DOHH2 (cell line): Measurements from ENCODE around the gene TMEM87B.

Source experiments
- H3F3A ChIP-seq: fragments of 200-600 bp; sonication (generic), shearing (Covaris generic); 2 replicates; pipeline ENCODE4 v1.6.0; 2016; ENCODE audit warnings: antibody characterized with exemption, mild to moderate bottlenecking; ENCODE audit not compliant: control insufficient read depth, insufficient read depth
- H3K27ac ChIP-seq: fragments of 200-600 bp; sonication (generic); 2 replicates; pipeline ENCODE4 v1.5.1; 2014; ENCODE audit warnings: low read depth, mild to moderate bottlenecking, low read length, moderate library complexity
- H3K27me3 ChIP-seq: fragments of 200-600 bp; sonication (generic); 2 replicates; pipeline ENCODE4 v1.6.1; 2014; ENCODE audit warnings: mild to moderate bottlenecking, low read length, mixed read lengths; ENCODE audit not compliant: control insufficient read depth
- H3K36me3 ChIP-seq: fragments of 200-600 bp; sonication (generic); 2 replicates; pipeline ENCODE4 v1.6.1; 2014; ENCODE audit warnings: mild to moderate bottlenecking, low read length, moderate library complexity, mixed read lengths; ENCODE audit not compliant: control insufficient read depth
- H3K4me1 ChIP-seq: fragments of 200-600 bp; sonication (generic); 2 replicates; pipeline ENCODE4 v1.6.1; 2014; ENCODE audit warnings: mild to moderate bottlenecking, low read length, mixed read lengths; ENCODE audit not compliant: control insufficient read depth
- H3K4me2 ChIP-seq: fragments of 200-600 bp; sonication (generic); 2 replicates; pipeline ENCODE4 v1.6.0; 2014; ENCODE audit warnings: mild to moderate bottlenecking, low read length, moderate library complexity
- H3K4me3 ChIP-seq: fragments of 200-600 bp; sonication (generic); 2 replicates; pipeline ENCODE4 v1.5.1; 2014; ENCODE audit warnings: mild to moderate bottlenecking, low read length, mixed read lengths
- H3K79me2 ChIP-seq: fragments of 200-600 bp; sonication (generic); 2 replicates; pipeline ENCODE4 v1.6.1; 2014; ENCODE audit warnings: mild to moderate bottlenecking, low read length, mixed read lengths; ENCODE audit not compliant: control insufficient read depth
- H3K9me2 ChIP-seq: fragments of 200-600 bp; sonication (generic); replicated peaks from 2 replicates; pipeline ENCODE4 v1.6.1; 2014; ENCODE audit warnings: mild to moderate bottlenecking, low read length, mixed read lengths; ENCODE audit not compliant: control insufficient read depth
- H3K9me3 ChIP-seq: fragments of 200-600 bp; sonication (generic); 2 replicates; pipeline ENCODE4 v1.6.1; 2014; ENCODE audit warnings: antibody characterized with exemption, low read length, mixed read lengths; ENCODE audit not compliant: control insufficient read depth, insufficient read depth
- H4K20me1 ChIP-seq: fragments of 200-600 bp; sonication (generic); 2 replicates; pipeline ENCODE4 v1.6.0; 2014; ENCODE audit warnings: low read depth, mild to moderate bottlenecking, antibody characterized with exemption, low read length, moderate library complexity; ENCODE audit not compliant: control insufficient read depth, insufficient read depth
- CTCF ChIP-seq: fragments of 200-600 bp; sonication (generic); IDR thresholded peaks from one replicate; pipeline ENCODE4 v1.5.1; 2014; ENCODE audit warnings: antibody characterized with exemption, mild to moderate bottlenecking, low read depth, low read length; ENCODE audit not compliant: poor library complexity, severe bottlenecking
- EZH2phosphoT487 ChIP-seq: fragments of 200-600 bp; sonication (generic); IDR thresholded peaks from 2 replicates; pipeline ENCODE4 v1.6.1; 2017; ENCODE audit warnings: borderline replicate concordance, mild to moderate bottlenecking, antibody characterized with exemption, low read length, moderate library complexity, mixed read lengths

The TMEM87B gene

GRCh38 chr2:112024231-112024630, 30.8 kb upstream of the TMEM87B start:
- Histone ChIP-seq H3K9me2 (no peaks in the 10 kb centered on the region), H3K9me3 (no peaks in the 10 kb centered on the region), H3K36me3 (no peaks in the 10 kb centered on the region), H4K20me1 (no peaks in the 10 kb centered on the region), H3K27ac (no peak overlapping the region), H3K79me2 (no peaks in the 10 kb centered on the region), H3K4me1 (no peaks in the 10 kb centered on the region), H3K4me2 (no peak overlapping the region), H3K27me3 (peaks cover 7% of the 10 kb centered on the region), H3F3A (no peaks in the 10 kb centered on the region), H3K4me3 (no peak overlapping the region)
- TF ChIP-seq CTCF (no peak), EZH2phosphoT487 (no peak)

- Histone ChIP-seq H3K4me1 (no peaks in the 10 kb centered on the region), H3F3A (no peaks in the 10 kb centered on the region), H3K4me2 (no peak overlapping the region), H3K9me2 (no peaks in the 10 kb centered on the region), H3K9me3 (no peaks in the 10 kb centered on the region), H3K27ac (no peak overlapping the region), H3K36me3 (no peaks in the 10 kb centered on the region), H4K20me1 (no peaks in the 10 kb centered on the region), H3K4me3 (no peak overlapping the region), H3K27me3 (0 out of 2 replicates have a peak, but pooled peaks cover 2% of the 10 kb centered on the region), H3K79me2 (no peaks in the 10 kb centered on the region)
- no peak for TF ChIP-seq EZH2phosphoT487
- TF ChIP-seq CTCF, result no peak
Measured at GRCh38 chr2:112024896-112025491, 30.1 kb upstream of the TMEM87B start.

- no peaks in the 10 kb centered on the region for H3K36me3 ChIP-seq
- H3K4me3 ChIP-seq, result no peak overlapping the region
- no peaks in the 10 kb centered on the region for H3K9me2 ChIP-seq
- H3K27ac ChIP-seq, result no peak overlapping the region
- no peaks in the 10 kb centered on the region for H3K4me1 ChIP-seq
- H4K20me1 ChIP-seq, result no peaks in the 10 kb centered on the region
- no peaks in the 10 kb centered on the region for H3K79me2 ChIP-seq
- no peak for TF ChIP-seq EZH2phosphoT487
- no peak for TF ChIP-seq CTCF
- H3F3A ChIP-seq, result no peaks in the 10 kb centered on the region
- no peaks in the 10 kb centered on the region for H3K27me3 ChIP-seq
- no peaks in the 10 kb centered on the region for H3K9me3 ChIP-seq
- no peak overlapping the region for H3K4me2 ChIP-seq
Measured at GRCh38 chr2:112026509-112026908, 28.6 kb upstream of the TMEM87B start.
